IMR-90 (cell line): Measurements from ENCODE around the gene KRTAP4-12. TPM values are rescaled to one million over a fixed set of nuclear protein-coding genes. Genes with fewer than 3 reads are reported as not detected.
"Not testable (repeated sequence)": the region's sequence is repeated elsewhere in the genome, so short reads cannot be mapped to it uniquely, and the experiment has no call there.

Experiments
- ATAC-seq: fragments of 200-7000 bp; cut with Tn5 transposase; 2 replicates; pipeline ENCODE4 v1.9.1; 2020; ENCODE audit warnings: low read depth, mild to moderate bottlenecking, moderate library complexity
- BruUV-seq: library from RNA; stranded (reverse); fragments of 400-500 nt; replicated peaks from 2 replicates; lab custom pipeline; 2021; lab: Mats Ljungman, UMichigan
- CTCF ChIA-PET: fragments of 300-600 bp; formaldehyde crosslinking; extraction: SDS; loops from one replicate; lab custom pipeline; 2021; ENCODE audit warnings: antibody characterized with exemption; lab: Yijun Ruan, JAX
- POLR2A ChIA-PET: fragments of 300-600 bp; sonication (Branson Sonifier 250); formaldehyde crosslinking; loops from one replicate; lab custom pipeline; 2022; ENCODE audit warnings: antibody characterized with exemption; ENCODE audit not compliant: unreplicated experiment; lab: Charles Lee
- DNase-seq: peaks from one replicate; pipeline ENCODE4 v3.0.0; 2013
- H2AFZ ChIP-seq: replicated peaks from 2 replicates; pipeline ENCODE3; 2013; ENCODE audit warnings: low read length, mild to moderate bottlenecking; ENCODE audit not compliant: poor library complexity
- H2AK5ac ChIP-seq: 2 replicates; pipeline ENCODE4 v1.6.1; 2013; ENCODE audit warnings: low read depth, low read length, inconsistent platforms
- H2AK9ac ChIP-seq: replicated peaks from 2 replicates; pipeline ENCODE3; 2013; ENCODE audit warnings: mild to moderate bottlenecking, low read depth, low read length, moderate library complexity; ENCODE audit not compliant: poor library complexity
- H2BK120ac ChIP-seq: 2 replicates; pipeline ENCODE4 v1.6.1; 2013; ENCODE audit warnings: low read depth, low read length, inconsistent platforms
- H2BK15ac ChIP-seq: 3 replicates; pipeline ENCODE4 v1.6.1; 2013; ENCODE audit warnings: low read depth, low read length, inconsistent platforms
- H2BK20ac ChIP-seq: 2 replicates; pipeline ENCODE4 v1.6.1; 2013; ENCODE audit warnings: low read depth, mild to moderate bottlenecking, inconsistent platforms, low read length, moderate library complexity
- H2BK5ac ChIP-seq: 2 replicates; pipeline ENCODE4 v1.6.1; 2013; ENCODE audit warnings: mild to moderate bottlenecking, low read depth, low read length, inconsistent platforms; ENCODE audit not compliant: poor library complexity, severe bottlenecking
- H3K14ac ChIP-seq: replicated peaks from 2 replicates; pipeline ENCODE4 v1.6.1; 2013; ENCODE audit warnings: low read depth, low read length, inconsistent platforms
- H3K18ac ChIP-seq: 2 replicates; pipeline ENCODE4 v1.6.1; 2013; ENCODE audit warnings: low read depth, low read length, control low read depth
- H3K23ac ChIP-seq: 2 replicates; pipeline ENCODE4 v1.6.1; 2013; ENCODE audit warnings: low read depth, low read length, inconsistent platforms
- H3K27ac ChIP-seq: 2 replicates; pipeline ENCODE4 v1.5.1; 2013; ENCODE audit warnings: mild to moderate bottlenecking, control low read depth, low read length; ENCODE audit not compliant: insufficient read depth
- H3K27me3 ChIP-seq: 2 replicates; pipeline ENCODE4 v1.6.1; 2013; ENCODE audit warnings: low read length; ENCODE audit not compliant: control insufficient read depth, insufficient read depth
- H3K36me3 ChIP-seq: 2 replicates; pipeline ENCODE4 v1.6.1; 2013; ENCODE audit warnings: low read length, mixed read lengths; ENCODE audit not compliant: control insufficient read depth, insufficient read depth
- H3K4ac ChIP-seq: 2 replicates; pipeline ENCODE4 v1.6.1; 2013; ENCODE audit warnings: low read depth, low read length, inconsistent platforms
- H3K4me1 ChIP-seq: 2 replicates; pipeline ENCODE4 v1.6.1; 2013; ENCODE audit warnings: low read length, mixed read lengths; ENCODE audit not compliant: control insufficient read depth, insufficient read depth
- H3K4me2 ChIP-seq: 2 replicates; pipeline ENCODE4 v1.6.1; 2013; ENCODE audit warnings: low read depth, mild to moderate bottlenecking, control low read depth, low read length, moderate library complexity
- H3K4me3 ChIP-seq: 2 replicates; pipeline ENCODE4 v1.5.1; 2013; ENCODE audit warnings: low read depth, mild to moderate bottlenecking, control low read depth, low read length, moderate library complexity; ENCODE audit not compliant: insufficient read depth
- H3K56ac ChIP-seq: 2 replicates; pipeline ENCODE4 v1.6.1; 2013; ENCODE audit warnings: low read length, inconsistent platforms; ENCODE audit not compliant: insufficient read depth; ENCODE audit errors: extremely low read depth
- H3K79me1 ChIP-seq, 2 experiments: 2 replicates each; pipeline ENCODE4 v1.6.1; 2013; ENCODE audit warnings: low read length in 2 of 2, inconsistent platforms in 1 of 2, low read depth in 1 of 2
- H3K9ac ChIP-seq: 2 replicates; pipeline ENCODE4 v1.6.1; 2013; ENCODE audit warnings: low read depth, low read length, control low read depth
- H3K9me1 ChIP-seq: 2 replicates; pipeline ENCODE4 v1.6.1; 2013; ENCODE audit warnings: low read length, inconsistent platforms; ENCODE audit not compliant: insufficient read depth
- H3K9me3 ChIP-seq: 2 replicates; pipeline ENCODE4 v1.6.1; 2013; ENCODE audit warnings: low read length; ENCODE audit not compliant: control insufficient read depth, insufficient read depth
- H4K20me1 ChIP-seq: 2 replicates; pipeline ENCODE4 v1.6.1; 2013; ENCODE audit warnings: low read length, inconsistent platforms; ENCODE audit not compliant: insufficient read depth
- H4K5ac ChIP-seq: 2 replicates; pipeline ENCODE4 v1.6.1; 2013; ENCODE audit warnings: mild to moderate bottlenecking, low read depth, low read length, control low read depth
- H4K8ac ChIP-seq, 2 experiments: 2 replicates each; pipeline ENCODE4 v1.6.1; 2013; ENCODE audit warnings: low read depth in 2 of 2, low read length in 2 of 2, control low read depth in 1 of 2, inconsistent platforms in 1 of 2
- H4K91ac ChIP-seq: 2 replicates; pipeline ENCODE4 v1.6.1; 2013; ENCODE audit warnings: low read depth, low read length, inconsistent platforms; ENCODE audit not compliant: insufficient read depth
- BHLHE40 ChIP-seq: fragments of 150-350 bp; IDR thresholded peaks from 2 replicates; pipeline ENCODE4 v1.6.1; 2016; ENCODE audit warnings: mild to moderate bottlenecking, low read depth, low read length
- MAFK ChIP-seq: IDR thresholded peaks from 2 replicates; pipeline ENCODE4 v1.6.1; 2012; ENCODE audit warnings: low read depth, low read length, improper control_type of control experiment
- MXI1 ChIP-seq: IDR thresholded peaks from 2 replicates; pipeline ENCODE4 v1.6.1; 2012; ENCODE audit warnings: low read depth, mild to moderate bottlenecking, low read length, moderate library complexity, borderline replicate concordance
- RCOR1 ChIP-seq: IDR thresholded peaks from 2 replicates; pipeline ENCODE4 v1.6.1; 2012; ENCODE audit warnings: mild to moderate bottlenecking, low read length, improper control_type of control experiment; ENCODE audit not compliant: insufficient replicate concordance
- WGBS, 2 experiments: methylation state at CpG; one replicate each; pipeline versions ENCODE4 v1.1.5 to v1.1.7; 2013; ENCODE audit warnings: missing lambda C conversion rate in 2 of 2; ENCODE audit not compliant: insufficient read length in 1 of 2; ENCODE audit errors: extremely low coverage in 2 of 2; 5-methylcytosine and 5-hydroxymethylcytosine counted together
- dilution Hi-C: fragments of 300-500 bp; cut with HindIII; formaldehyde crosslinking; loops from one replicate; pipeline ENCODE4 v1.14.3; 2018; ENCODE audit warnings: low sequenced_read_pairs; ENCODE audit not compliant: unreplicated experiment
- in situ Hi-C: fragments of 300-500 bp; cut with MboI; formaldehyde crosslinking; loops from 3 replicates; pipeline ENCODE4 v1.14.3; 2019; ENCODE audit warnings: low sequenced_read_pairs, inconsistent platforms, mixed read lengths
- intact Hi-C: fragments of 100-400 bp; cut with micrococcal nuclease; formaldehyde crosslinking; loops from 2 replicates; pipeline ENCODE4 v1.10.0; 2022
- polyA plus RNA-seq, 3 experiments: library from polyadenylated mRNA; depleted of rRNA; stranded (reverse); fragments of >200 nt; gene quantifications; 2 replicates each; pipeline ENCODE4 v1.2.3, GENCODE V29; 2012; ENCODE audit warnings: low replicate concordance in 1 of 3
- total RNA-seq: library from RNA; depleted of rRNA; stranded (reverse); fragments of >200 nt; gene quantifications from 2 replicates; pipeline ENCODE4 v1.2.3, GENCODE V29; 2012

KRTAP4-12 gene
- total and polyA plus RNA-seq, 2 of the 4 experiments (the other 2 are of a cell fraction): 0.18 to 1.1 TPM

GRCh38 chr17:41101586-41102259 lies 22.3 kb downstream of the KRTAP4-12 start, which contains the start of gene KRTAP4-16 (continued):
- no peak for TF ChIP-seq RCOR1

- ATAC-seq: peak; percentile 38
- H3K4me2 ChIP-seq, in situ Hi-C loops, H2AFZ ChIP-seq, H3K23ac ChIP-seq, H3K56ac ChIP-seq, H3K4me3 ChIP-seq, dilution Hi-C loops, H2AK9ac ChIP-seq, H3K4me1 ChIP-seq, H4K20me1 ChIP-seq, CTCF ChIA-PET, intact Hi-C loops, BruUV-seq, H4K91ac ChIP-seq, H2AK5ac ChIP-seq, POLR2A ChIA-PET, H3K36me3 ChIP-seq, H3K9me3 ChIP-seq, H3K27me3 ChIP-seq, H3K9me1 ChIP-seq, H3K79me1 ChIP-seq, H3K27ac ChIP-seq, H4K5ac ChIP-seq, H3K9ac ChIP-seq: not testable (repeated sequence)
- H2BK20ac ChIP-seq: peak overlapping the region; percentile 64
- peak overlapping the region; percentile 83 for H3K14ac ChIP-seq
- peak overlapping the region; percentile 85 for H2BK120ac ChIP-seq
- H3K18ac ChIP-seq: peak overlapping the region; percentile 64; the same call in 1 of the 2 replicates
- H3K4ac ChIP-seq: peak overlapping the region; percentile 78
- peak overlapping the region; percentile 1 to 81; a peak in 3 of 4 replicates for H4K8ac ChIP-seq
- H2BK5ac ChIP-seq: peak overlapping the region; percentile 43
- peak; percentile 90 for TF ChIP-seq BHLHE40
- peak; percentile 87 for TF ChIP-seq MXI1
- TF ChIP-seq MAFK: peak; percentile 26; the same call in 1 of the 2 replicates
- peak overlapping the region; percentile 23; the same call in 1 of the 3 replicates for H2BK15ac ChIP-seq
- peak; percentile 81 for DNase-seq
- no CpG with 5 or more reads among the region's 7 CpGs for WGBS, 2 experiments
Observed at GRCh38 chr17:41099682-41100480, 24.1 kb downstream of the KRTAP4-12 start.
